Activated naive CD8-positive, alpha-beta T cell treated with anti-CD3 and anti-CD28 coated beads, Interleukin-2, amount 50 U/mL, for 24 hours (primary cell): Measurements from ENCODE around the gene RTN4R.

Experiments used
- ATAC-seq: fragments of 150-1000 bp; cut with Tn5 transposase; one replicate; pipeline ENCODE4 v1.10.0; 2021
- DNase-seq: peaks from one replicate; pipeline ENCODE4 v3.0.0; 2021
- H3K27ac Mint-ChIP-seq: one replicate; pipeline ENCODE4 v1.8.0; 2021; ENCODE audit warnings: mild to moderate bottlenecking, mixed read lengths
- H3K27me3 Mint-ChIP-seq: one replicate; pipeline ENCODE4 v1.8.0; 2021; ENCODE audit warnings: mixed read lengths
- H3K36me3 Mint-ChIP-seq: one replicate; pipeline ENCODE4 v1.8.0; 2021; ENCODE audit warnings: low read depth, mixed read lengths
- H3K4me1 Mint-ChIP-seq: one replicate; pipeline ENCODE4 v1.8.0; 2021; ENCODE audit warnings: mixed read lengths
- H3K4me3 Mint-ChIP-seq: one replicate; pipeline ENCODE4 v1.8.0; 2021; ENCODE audit warnings: mild to moderate bottlenecking, moderate library complexity, mixed read lengths
- H3K9me3 Mint-ChIP-seq: one replicate; pipeline ENCODE4 v1.8.0; 2021; ENCODE audit warnings: mixed read lengths

The RTN4R gene

GRCh38 chr22:20191803-20192202, 76.3 kb downstream of the RTN4R start:
- Mint-ChIP-seq H3K27me3 (no peaks in the 10 kb centered on the region), H3K9me3 (no peaks in the 10 kb centered on the region), H3K4me3 (no peak overlapping the region), H3K27ac (no peak overlapping the region), H3K4me1 (no peaks in the 10 kb centered on the region), H3K36me3 (no peaks in the 10 kb centered on the region)
- DNase-seq (no peak), ATAC-seq (no peak)
